Measurements from ENCODE around the gene HEY2.

Gene HEY2

DNA sequence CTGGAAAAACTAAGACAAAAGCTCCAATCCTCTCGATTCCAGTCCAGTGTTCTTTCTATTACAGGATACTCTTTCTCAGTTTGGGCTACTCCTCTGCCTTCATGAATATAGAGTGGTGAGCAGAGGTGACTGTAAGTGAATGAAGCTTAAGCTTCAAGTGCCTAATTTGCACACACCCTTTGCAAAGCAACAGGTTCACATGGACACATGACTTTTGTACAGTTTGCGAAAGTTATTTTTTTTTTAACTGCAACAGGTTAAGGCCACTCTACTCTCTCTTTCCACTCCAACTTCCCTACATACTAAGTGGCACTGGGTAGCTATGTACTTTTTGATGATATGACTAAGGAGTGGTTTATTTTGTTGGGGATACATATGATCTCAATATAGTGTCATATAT lies 19.4 kb upstream of the HEY2 start:
- no peak for DNase-seq (ENCODE audit: low read depth in 2 of 2)
- H3K4me3 ChIP-seq (replicated peaks in 1 of 2; ENCODE audit: low read depth in 2 of 2, low read length in 2 of 2), result no peak overlapping the region
- TF ChIP-seq, protein P1, sequence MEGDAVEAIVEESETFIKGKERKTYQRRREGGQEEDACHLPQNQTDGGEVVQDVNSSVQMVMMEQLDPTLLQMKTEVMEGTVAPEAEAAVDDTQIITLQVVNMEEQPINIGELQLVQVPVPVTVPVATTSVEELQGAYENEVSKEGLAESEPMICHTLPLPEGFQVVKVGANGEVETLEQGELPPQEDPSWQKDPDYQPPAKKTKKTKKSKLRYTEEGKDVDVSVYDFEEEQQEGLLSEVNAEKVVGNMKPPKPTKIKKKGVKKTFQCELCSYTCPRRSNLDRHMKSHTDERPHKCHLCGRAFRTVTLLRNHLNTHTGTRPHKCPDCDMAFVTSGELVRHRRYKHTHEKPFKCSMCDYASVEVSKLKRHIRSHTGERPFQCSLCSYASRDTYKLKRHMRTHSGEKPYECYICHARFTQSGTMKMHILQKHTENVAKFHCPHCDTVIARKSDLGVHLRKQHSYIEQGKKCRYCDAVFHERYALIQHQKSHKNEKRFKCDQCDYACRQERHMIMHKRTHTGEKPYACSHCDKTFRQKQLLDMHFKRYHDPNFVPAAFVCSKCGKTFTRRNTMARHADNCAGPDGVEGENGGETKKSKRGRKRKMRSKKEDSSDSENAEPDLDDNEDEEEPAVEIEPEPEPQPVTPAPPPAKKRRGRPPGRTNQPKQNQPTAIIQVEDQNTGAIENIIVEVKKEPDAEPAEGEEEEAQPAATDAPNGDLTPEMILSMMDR (IDR thresholded peaks at IDR 0.05; ENCODE audit: low read depth, low read length), result no peak

DNA sequence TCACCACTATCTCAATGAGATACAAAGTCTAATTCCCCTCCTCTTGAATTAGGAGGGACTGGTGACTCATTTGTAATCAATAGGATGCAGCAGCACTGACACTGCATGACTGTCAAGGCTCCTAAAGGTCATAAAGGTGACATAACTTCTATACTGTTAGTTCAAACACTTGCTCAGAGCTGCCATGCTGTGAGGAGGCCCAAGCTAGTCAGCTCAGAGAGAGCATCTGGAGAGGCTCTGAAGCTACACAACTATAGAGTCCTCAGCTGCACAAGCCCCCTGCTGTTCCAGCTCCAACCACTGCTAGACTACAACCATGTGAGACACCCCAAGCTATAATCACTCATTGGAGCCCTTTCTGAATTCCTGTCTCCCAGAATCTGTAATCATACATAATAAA lies 17.0 kb upstream of the HEY2 start:
- no peak overlapping the region for H3K4me3 ChIP-seq (replicated peaks in 1 of 2; ENCODE audit: low read depth in 2 of 2, low read length in 2 of 2)
- TF ChIP-seq, protein P1 (IDR thresholded peaks at IDR 0.05; ENCODE audit: low read depth, low read length), result no peak
- no peak for DNase-seq (ENCODE audit: low read depth in 2 of 2)

DNA sequence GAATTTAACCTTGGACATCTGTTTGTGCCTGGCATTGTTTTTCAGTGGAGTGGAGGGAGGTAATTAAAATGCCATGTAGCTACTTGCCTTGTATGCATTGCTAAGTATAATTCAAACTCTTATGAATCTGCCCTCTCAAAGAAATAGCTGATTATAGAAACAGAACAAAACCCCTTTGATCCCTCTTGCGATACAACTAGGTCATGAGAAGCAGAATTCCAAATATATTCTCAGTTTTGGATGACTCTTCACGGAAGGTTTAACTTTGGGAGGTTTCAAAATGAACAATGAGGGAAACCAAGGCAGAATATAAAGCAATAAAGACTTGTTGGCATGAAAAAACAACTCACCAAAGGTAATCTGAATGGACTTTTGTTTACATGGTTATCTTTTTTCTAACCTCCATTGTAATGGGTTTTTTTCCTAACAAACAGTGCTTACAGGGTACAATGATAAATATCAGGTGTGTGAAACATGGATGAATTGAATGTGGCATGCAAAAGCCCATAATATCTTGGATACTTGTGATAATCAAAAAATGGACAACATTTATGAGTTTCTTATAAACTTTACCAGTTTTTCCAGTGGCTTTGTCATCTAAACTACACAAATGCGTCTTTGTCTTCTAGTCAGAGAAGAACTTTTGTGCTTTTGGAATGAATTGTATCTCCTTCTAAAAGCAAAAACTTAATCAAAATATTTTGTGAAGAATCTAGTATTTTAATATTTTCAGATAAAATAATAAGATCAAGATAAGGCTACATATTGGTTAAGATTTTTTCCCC lies 15.7 kb upstream of the HEY2 start:
- DNase-seq (ENCODE audit: low read depth in 2 of 2), result no peak
- H3K4me3 ChIP-seq (replicated peaks in 1 of 2; ENCODE audit: low read depth in 2 of 2, low read length in 2 of 2), result no peak overlapping the region
- TF ChIP-seq, protein P1 (IDR thresholded peaks at IDR 0.05; ENCODE audit: low read depth, low read length), result no peak

DNA sequence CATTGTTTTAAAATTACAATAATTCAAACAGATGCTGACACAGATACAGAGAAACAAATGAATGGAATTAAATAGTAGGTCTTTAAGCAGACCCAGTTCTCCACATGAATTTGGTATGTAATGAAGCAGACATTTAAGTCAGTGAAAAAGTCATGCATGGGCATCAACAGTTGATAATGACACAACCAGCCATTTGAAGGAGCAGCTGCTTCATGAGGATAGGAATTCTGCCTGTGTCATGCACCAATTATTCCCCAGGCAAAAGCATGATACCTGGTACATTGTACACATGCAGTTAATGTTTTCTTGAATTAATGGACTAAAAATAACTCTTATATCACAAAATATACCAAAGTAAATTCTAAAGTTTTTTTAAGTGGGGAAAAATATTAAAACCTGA lies 11.2 kb upstream of the HEY2 start:
- H3K4me3 ChIP-seq (replicated peaks in 1 of 2; ENCODE audit: low read depth in 2 of 2, low read length in 2 of 2), result no peak overlapping the region
- TF ChIP-seq, protein P1 (IDR thresholded peaks at IDR 0.05; ENCODE audit: low read depth, low read length), result no peak

DNA sequence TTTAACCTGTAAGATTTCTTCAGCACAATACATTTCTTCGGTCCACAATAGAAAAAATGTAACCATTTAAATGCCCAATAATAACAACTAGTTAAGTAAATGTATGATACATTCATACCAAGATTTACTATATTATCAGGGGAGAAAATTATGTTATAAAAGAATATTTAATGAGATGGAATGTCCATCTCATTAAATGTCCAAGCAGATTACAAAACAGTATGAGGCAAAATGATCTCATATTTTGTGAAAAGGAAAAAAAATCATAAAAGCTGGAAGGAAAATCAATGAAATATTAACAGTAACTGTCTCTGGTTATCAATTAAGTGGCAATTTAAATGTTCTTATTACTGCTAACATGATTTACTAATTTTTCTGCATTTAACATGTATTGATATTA lies 10.1 kb upstream of the HEY2 start:
- DNase-seq (ENCODE audit: low read depth in 2 of 2), result no peak
- TF ChIP-seq, protein P1 (IDR thresholded peaks at IDR 0.05; ENCODE audit: low read depth, low read length), result no peak
- H3K4me3 ChIP-seq (replicated peaks in 1 of 2; ENCODE audit: low read depth in 2 of 2, low read length in 2 of 2), result no peak overlapping the region

More for the DNA sequence above, 11.2 kb upstream of the HEY2 start:
- DNase-seq (ENCODE audit: low read depth in 2 of 2), result no peak

DNA sequence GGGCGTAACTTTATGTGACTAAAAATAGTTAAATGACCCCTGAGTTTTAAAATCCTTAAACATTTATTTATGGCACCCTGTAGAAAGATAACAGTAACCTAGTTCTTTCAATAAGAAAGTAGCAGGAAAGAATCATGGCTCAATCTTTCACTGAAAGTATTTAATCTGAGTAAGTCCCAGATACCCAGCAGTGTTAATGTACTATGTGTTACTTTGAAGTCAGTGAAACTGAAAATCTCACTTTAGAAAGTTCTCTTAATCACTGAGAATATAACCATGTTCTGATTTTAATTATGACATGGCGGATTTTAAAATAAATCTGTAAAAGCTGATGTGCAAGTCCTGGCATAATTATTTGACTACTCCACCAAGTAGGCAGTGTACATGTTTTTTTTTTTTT lies 8.1 kb upstream of the HEY2 start:
- DNase-seq (ENCODE audit: low read depth in 2 of 2), result no peak
- H3K4me3 ChIP-seq (replicated peaks in 1 of 2; ENCODE audit: low read depth in 2 of 2, low read length in 2 of 2), result no peak overlapping the region
- TF ChIP-seq, protein P1 (IDR thresholded peaks at IDR 0.05; ENCODE audit: low read depth, low read length), result no peak

DNA sequence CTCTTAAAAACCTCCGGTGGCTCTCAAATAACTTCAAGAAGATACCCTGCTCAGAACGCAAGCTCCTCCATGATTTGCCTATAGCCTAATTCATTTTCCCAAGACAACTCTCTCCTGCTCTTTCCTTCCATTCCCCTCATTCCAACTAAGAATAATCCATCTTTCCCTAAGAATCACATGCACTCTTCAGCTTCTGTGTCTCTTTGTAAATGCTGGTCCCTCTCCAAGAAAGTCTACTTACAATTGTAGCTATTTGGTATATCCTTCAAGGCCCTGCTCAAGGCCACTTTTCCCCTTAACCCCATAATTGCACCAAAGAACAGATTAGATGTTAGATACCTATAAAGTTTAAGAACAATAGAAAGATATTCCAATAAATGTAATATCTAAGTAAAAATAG lies 7.4 kb upstream of the HEY2 start:
- TF ChIP-seq, protein P1 (IDR thresholded peaks at IDR 0.05; ENCODE audit: low read depth, low read length), result no peak
- DNase-seq (ENCODE audit: low read depth in 2 of 2), result no peak
- no peak overlapping the region for H3K4me3 ChIP-seq (replicated peaks in 1 of 2; ENCODE audit: low read depth in 2 of 2, low read length in 2 of 2)

Data from cardiac fibroblast (primary cell).